Cardiac fibroblast (primary cell): ENCODE results near the gene CCND1.

Source experiments
- DNase-seq, 2 donors: peaks; one replicate each; pipeline versions ENCODE4 v3.0.0 to v3.0.0-alpha.2; 2010; ENCODE audit warnings: low read depth in 2 of 2
- H3K4me3 ChIP-seq, 2 donors: replicated peaks in 1 of 2; 1 replicate in 1 of 2; 2 replicates in 1 of 2; pipeline ENCODE4 v1.5.1; 2011; ENCODE audit warnings: low read depth in 2 of 2, low read length in 2 of 2, mild to moderate bottlenecking in 2 of 2, moderate library complexity in 1 of 2
- CTCF ChIP-seq: IDR thresholded peaks from one replicate; pipeline ENCODE4 v1.5.1; 2011; ENCODE audit warnings: low read depth, mild to moderate bottlenecking, low read length, inconsistent platforms

The CCND1 gene

GRCh38 chr11:69657456-69657910, 16.5 kb downstream of the CCND1 start:
- no peak for DNase-seq
- H3K4me3 ChIP-seq = no peak overlapping the region
- no peak for TF ChIP-seq CTCF

GRCh38 chr11:69657911-69658625, 17.1 kb downstream of the CCND1 start:
- no peak overlapping the region for H3K4me3 ChIP-seq
- TF ChIP-seq CTCF = no peak
- DNase-seq = no peak

GRCh38 chr11:69658626-69659450, 17.9 kb downstream of the CCND1 start:
- no peak overlapping the region for H3K4me3 ChIP-seq
- no peak for DNase-seq
- TF ChIP-seq CTCF = no peak

GRCh38 chr11:69659591-69659990, 18.6 kb downstream of the CCND1 start:
- no peak overlapping the region for H3K4me3 ChIP-seq
- no peak for TF ChIP-seq CTCF
- no peak for DNase-seq

GRCh38 chr11:69660001-69660500, 19.1 kb downstream of the CCND1 start:
- DNase-seq = no peak
- H3K4me3 ChIP-seq = no peak overlapping the region
- TF ChIP-seq CTCF = no peak

GRCh38 chr11:69661413-69661715, 20.4 kb downstream of the CCND1 start:
- no peak for DNase-seq
- TF ChIP-seq CTCF = no peak
- H3K4me3 ChIP-seq = no peak overlapping the region
